HepG2 (cell line): Measurements from ENCODE around the gene AMBRA1. TPM values are rescaled to one million over a fixed set of nuclear protein-coding genes. Genes with fewer than 3 reads are reported as not detected.

Experiments
- AHDC1 ChIP-seq: sonication (generic); formaldehyde crosslinking; IDR thresholded peaks from 2 replicates; pipeline ENCODE4 v1.5.1; 2020; ENCODE audit warnings: mild to moderate bottlenecking, missing genetic modification reagents, borderline replicate concordance
- DZIP1 ChIP-seq: sonication (generic); formaldehyde crosslinking; IDR thresholded peaks from 2 replicates; pipeline ENCODE4 v1.5.0; 2020; ENCODE audit warnings: mild to moderate bottlenecking, missing genetic modification reagents
- HHEX ChIP-seq: IDR thresholded peaks from 2 replicates; pipeline ENCODE4 v1.6.1; 2016; ENCODE audit warnings: control low read depth
- NFYC ChIP-seq: IDR thresholded peaks from 2 replicates; pipeline ENCODE4 v1.6.1; 2016; ENCODE audit warnings: missing genetic modification reagents, missing compliant biosample characterization
- PHF8 ChIP-seq: sonication (generic); formaldehyde crosslinking; IDR thresholded peaks from 2 replicates; pipeline ENCODE4 v1.5.0; 2020; ENCODE audit warnings: missing genetic modification reagents
- POGK ChIP-seq: sonication (generic); formaldehyde crosslinking; conservative IDR thresholded peaks from 2 replicates; pipeline ENCODE4 v1.8.0; 2022; ENCODE audit warnings: mild to moderate bottlenecking, moderate library complexity, missing genetic modification reagents
- RBM39 ChIP-seq: fragments of 200-400 bp; formaldehyde crosslinking; IDR thresholded peaks from one replicate; pipeline ENCODE4 v1.6.1; 2018; ENCODE audit warnings: antibody characterized with exemption, mild to moderate bottlenecking, low read depth, low read length; ENCODE audit not compliant: poor library complexity, severe bottlenecking
- SYNCRIP ChIP-seq: fragments of 200-400 bp; formaldehyde crosslinking; IDR thresholded peaks from 2 replicates; pipeline ENCODE4 v1.6.1; 2018; ENCODE audit warnings: mild to moderate bottlenecking, low read depth, low read length; ENCODE audit not compliant: insufficient read depth
- TERF1 ChIP-seq: sonication (generic); formaldehyde crosslinking; IDR thresholded peaks from 2 replicates; pipeline ENCODE4 v1.8.0; 2022; ENCODE audit warnings: mild to moderate bottlenecking, missing genetic modification reagents, moderate library complexity
- ZBTB43 ChIP-seq: sonication (generic); formaldehyde crosslinking; conservative IDR thresholded peaks from 2 replicates; pipeline ENCODE4 v1.4.0; 2020; ENCODE audit warnings: missing genetic modification reagents
- ZFP62 ChIP-seq: sonication (generic); formaldehyde crosslinking; IDR thresholded peaks from 2 replicates; pipeline ENCODE4 v1.4.0; 2020; ENCODE audit warnings: missing genetic modification reagents
- ZMYM2 ChIP-seq: sonication (generic); formaldehyde crosslinking; IDR thresholded peaks from 2 replicates; pipeline ENCODE4 v1.8.0; 2022; ENCODE audit warnings: mild to moderate bottlenecking, missing genetic modification reagents
- ZNF333 ChIP-seq: sonication (generic); formaldehyde crosslinking; IDR thresholded peaks from 2 replicates; pipeline ENCODE4 v1.4.0; 2020; ENCODE audit warnings: mild to moderate bottlenecking, missing genetic modification reagents, borderline replicate concordance
- ZNF75D ChIP-seq: sonication (generic); formaldehyde crosslinking; IDR thresholded peaks from 2 replicates; pipeline ENCODE4 v1.8.1; 2023; ENCODE audit warnings: missing genetic modification reagents, mild to moderate bottlenecking, borderline replicate concordance
- ZNF780A ChIP-seq: sonication (generic); formaldehyde crosslinking; IDR thresholded peaks from 2 replicates; pipeline ENCODE4 v1.8.0; 2022; ENCODE audit warnings: mild to moderate bottlenecking, missing genetic modification reagents, moderate library complexity
- polyA plus RNA-seq, 8 experiments: library from polyadenylated mRNA; depleted of rRNA in 3 of 8; stranded (reverse) in 7 of 8; unstranded in 1 of 8; fragments of >200 nt; fragmentation: Illumina TruSeq in 4 of 8; extraction: Trizol in 4 of 8; gene quantifications; 2 replicates each; pipeline versions ENCODE4 v1.2.1 to v1.2.3, GENCODE V29; 2011 to 2016; ENCODE audit warnings: low read depth in 4 of 8, missing spikeins in 1 of 8, mixed read lengths in 1 of 8; ENCODE audit not compliant: insufficient read depth in 1 of 8
- total RNA-seq, 5 experiments: library from RNA; depleted of rRNA; stranded (reverse); fragments of >200 nt; fragmentation: Illumina TruSeq; extraction: Trizol; gene quantifications; 2 replicates each; pipeline ENCODE4 v1.2.3, GENCODE V29; 2016; ENCODE audit warnings: low read depth in 1 of 5

The AMBRA1 gene
- total and polyA plus RNA-seq, 2 of the 13 experiments (the other 11 are each of a cell fraction or from before 2014, with no cell fraction given), result 15.7 to 26.0 TPM

GRCh38 chr11:46389450-46390330, 204.1 kb downstream of the AMBRA1 start (continued):
- TF ChIP-seq RBM39 (no peak), HHEX (CRISPR knock-in tag) (no peak), PHF8 (CRISPR knock-in tag) (0 out of 2 replicates have a peak, but pooled peaks have one; percentile 31), ZNF75D (CRISPR knock-in tag) (no peak), DZIP1 (peak; percentile 43; the same call in 1 of the 2 replicates), ZBTB43 (CRISPR knock-in tag) (no peak), ZMYM2 (peak; percentile 50; the same call in 1 of the 2 replicates), TERF1 (CRISPR knock-in tag) (no peak), ZFP62 (CRISPR knock-in tag) (no peak), POGK (CRISPR knock-in tag) (peak; percentile 78; the same call in 1 of the 2 replicates), NFYC (no peak), ZNF780A (CRISPR knock-in tag) (no peak), AHDC1 (CRISPR knock-in tag) (no peak), SYNCRIP (no peak), ZNF333 (CRISPR knock-in tag) (peak; percentile 57; the same call in 1 of the 2 replicates)
